HG03520 (cell line): Measurements from ENCODE around the gene BIRC2.
"Not testable (repeated sequence)": the region's sequence is repeated elsewhere in the genome, so short reads cannot be mapped to it uniquely, and the experiment has no call there.

Experiments used
- ATAC-seq: cut with Tn5 transposase; IDR thresholded peaks from one replicate; pipeline ENCODE4 v1.9.1; 2021; ENCODE audit warnings: mild to moderate bottlenecking, moderate library complexity; ENCODE audit not compliant: unreplicated experiment

The BIRC2 gene

DNA sequence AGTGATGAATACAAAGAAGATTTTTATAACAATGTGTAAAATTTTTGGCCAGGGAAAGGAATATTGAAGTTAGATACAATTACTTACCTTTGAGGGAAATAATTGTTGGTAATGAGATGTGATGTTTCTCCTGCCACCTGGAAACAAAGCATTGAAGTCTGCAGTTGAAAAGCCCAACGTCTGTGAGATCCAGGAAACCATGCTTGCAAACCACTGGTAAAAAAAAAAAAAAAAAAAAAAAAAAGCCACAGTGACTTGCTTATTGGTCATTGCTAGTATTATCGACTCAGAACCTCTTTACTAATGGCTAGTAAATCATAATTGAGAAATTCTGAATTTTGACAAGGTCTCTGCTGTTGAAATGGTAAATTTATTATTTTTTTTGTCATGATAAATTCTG lies 24.5 kb upstream of the BIRC2 start:
- ATAC-seq, result no peak

DNA sequence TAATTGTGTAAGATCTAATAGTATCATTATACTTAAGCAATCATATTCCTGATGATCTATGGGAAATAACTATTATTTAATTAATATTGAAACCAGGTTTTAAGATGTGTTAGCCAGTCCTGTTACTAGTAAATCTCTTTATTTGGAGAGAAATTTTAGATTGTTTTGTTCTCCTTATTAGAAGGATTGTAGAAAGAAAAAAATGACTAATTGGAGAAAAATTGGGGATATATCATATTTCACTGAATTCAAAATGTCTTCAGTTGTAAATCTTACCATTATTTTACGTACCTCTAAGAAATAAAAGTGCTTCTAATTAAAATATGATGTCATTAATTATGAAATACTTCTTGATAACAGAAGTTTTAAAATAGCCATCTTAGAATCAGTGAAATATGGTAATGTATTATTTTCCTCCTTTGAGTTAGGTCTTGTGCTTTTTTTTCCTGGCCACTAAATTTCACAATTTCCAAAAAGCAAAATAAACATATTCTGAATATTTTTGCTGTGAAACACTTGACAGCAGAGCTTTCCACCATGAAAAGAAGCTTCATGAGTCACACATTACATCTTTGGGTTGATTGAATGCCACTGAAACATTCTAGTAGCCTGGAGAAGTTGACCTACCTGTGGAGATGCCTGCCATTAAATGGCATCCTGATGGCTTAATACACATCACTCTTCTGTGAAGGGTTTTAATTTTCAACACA lies 23.3 kb upstream of the BIRC2 start:
- ATAC-seq, result no peak

DNA sequence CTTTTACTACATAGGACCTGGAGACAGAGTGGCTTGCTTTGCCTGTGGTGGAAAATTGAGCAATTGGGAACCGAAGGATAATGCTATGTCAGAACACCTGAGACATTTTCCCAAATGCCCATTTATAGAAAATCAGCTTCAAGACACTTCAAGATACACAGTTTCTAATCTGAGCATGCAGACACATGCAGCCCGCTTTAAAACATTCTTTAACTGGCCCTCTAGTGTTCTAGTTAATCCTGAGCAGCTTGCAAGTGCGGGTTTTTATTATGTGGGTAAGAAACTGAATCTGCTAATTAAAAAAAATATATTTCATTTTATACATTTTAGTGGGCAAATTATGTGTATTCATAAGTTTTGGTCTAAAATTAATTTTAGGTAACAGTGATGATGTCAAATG lies 21.9 kb upstream of the BIRC2 start:
- no peak for ATAC-seq

DNA sequence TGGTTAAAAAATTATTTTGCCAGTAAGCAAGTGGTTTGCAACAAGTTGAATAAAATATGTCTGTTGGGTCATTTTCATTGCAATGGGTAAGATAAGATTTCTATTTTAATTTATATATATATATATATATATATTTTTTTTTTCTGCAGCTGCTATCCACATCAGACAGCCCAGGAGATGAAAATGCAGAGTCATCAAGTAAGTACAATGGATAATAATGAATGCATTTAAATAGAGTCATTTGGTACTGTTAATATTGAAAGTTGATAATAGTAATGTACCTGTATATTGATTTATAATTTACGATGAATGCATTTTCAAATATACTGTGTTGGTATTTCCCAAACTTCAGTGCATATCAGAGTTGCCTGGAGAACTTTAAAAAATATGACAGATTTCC lies 18.3 kb upstream of the BIRC2 start:
- no peak for ATAC-seq

DNA sequence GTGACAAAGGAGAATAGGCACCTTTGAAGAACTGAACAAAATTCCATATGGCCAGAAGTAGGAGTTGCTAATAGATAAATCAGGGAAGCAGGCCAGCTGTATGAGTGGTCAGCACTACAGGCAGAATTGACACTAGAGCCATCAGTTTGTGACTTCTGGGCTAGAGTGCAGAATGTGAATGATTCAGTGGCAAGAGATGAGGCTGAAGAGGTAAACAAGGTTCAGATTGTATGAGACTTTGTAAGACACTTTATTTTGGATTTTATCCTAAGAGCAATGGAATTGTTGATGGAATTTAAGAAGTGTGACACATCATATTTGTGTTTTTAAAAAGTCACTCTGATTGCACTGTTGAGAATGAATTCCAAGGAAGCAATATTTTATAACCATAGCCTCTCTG lies 16.8 kb upstream of the BIRC2 start:
- no peak for ATAC-seq

DNA sequence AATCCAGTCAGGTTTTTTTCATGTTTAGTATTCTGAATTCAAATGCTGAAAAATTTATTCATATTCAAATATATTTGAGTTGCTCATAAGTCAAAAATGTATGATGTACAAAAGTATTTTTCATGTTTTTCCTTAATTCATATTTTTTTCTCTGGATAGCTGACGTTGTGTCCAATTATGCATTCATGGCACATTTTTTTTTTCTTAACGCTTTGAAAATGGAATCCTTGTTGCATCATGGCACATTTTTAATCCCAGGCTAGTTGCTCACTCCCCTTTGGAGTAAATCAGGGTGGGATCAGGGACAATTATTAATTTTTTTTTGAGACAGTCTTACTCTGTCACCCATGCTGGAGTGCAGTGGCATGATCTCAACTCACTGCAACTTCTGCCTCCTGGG lies 15.7 kb upstream of the BIRC2 start:
- ATAC-seq, result no peak

DNA sequence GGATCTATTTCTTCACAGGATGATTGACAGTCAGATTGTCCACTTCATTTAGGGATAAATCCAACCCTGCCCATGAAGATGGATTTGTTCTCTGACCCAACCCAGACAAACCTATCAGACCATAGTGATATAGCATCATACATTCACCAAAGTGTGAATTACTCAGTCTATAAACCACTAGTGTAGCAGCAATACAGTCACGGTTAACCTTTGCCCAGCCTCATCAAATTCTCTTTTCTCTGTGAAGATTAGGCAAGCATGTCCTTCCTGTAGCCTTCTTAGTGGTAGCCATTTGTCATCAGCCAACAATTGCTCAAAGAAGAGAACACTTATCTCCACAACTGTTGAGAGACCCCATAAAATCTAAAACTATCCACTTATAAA lies 14.4 kb upstream of the BIRC2 start:
- no peak for ATAC-seq

DNA sequence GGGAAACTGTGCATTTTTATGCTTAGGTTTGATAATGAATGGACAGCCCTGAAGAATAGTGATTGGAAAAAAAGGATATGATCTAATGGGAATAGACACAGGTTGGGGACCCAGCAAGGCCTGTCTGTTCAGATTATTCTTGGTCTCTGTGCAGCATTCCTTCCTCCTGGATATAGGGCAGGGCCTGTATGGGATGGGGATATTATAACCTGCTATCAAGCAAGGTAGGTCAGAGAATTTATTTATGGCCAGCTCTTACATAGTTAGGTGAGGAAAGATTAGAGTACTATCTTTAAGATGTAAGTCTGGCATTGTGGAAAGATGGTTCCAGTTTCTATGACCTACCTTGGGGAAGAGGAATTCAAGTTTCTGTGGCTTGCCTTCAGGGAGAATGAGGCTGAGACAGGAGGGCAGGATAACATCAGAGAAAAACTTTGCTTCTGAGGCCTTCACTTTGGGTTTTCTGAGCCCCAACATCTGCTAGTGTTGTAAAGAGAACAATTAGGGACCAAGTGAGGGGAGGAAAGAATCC lies 8.5 kb upstream of the BIRC2 start:
- no peak for ATAC-seq

DNA sequence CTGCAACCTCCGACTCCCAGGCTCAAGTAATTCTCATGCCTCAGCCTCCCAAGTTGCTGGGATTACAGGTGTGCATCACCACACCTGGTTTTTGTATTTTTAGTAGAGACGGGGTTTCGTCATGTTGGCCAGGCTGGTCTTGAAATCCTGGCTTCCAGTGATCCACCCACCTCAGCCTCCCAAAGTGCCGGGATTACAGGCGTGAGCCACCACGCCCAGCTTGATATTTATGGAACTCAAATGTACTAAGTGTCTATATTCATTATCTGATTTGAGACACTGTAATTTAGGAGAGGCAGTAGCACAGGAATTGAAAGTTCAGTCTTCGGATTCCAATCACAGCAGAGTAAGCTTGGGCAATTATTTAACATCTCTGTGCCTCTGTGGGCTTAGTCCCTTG lies 5.7 kb upstream of the BIRC2 start:
- ATAC-seq, result not testable (repeated sequence)

DNA sequence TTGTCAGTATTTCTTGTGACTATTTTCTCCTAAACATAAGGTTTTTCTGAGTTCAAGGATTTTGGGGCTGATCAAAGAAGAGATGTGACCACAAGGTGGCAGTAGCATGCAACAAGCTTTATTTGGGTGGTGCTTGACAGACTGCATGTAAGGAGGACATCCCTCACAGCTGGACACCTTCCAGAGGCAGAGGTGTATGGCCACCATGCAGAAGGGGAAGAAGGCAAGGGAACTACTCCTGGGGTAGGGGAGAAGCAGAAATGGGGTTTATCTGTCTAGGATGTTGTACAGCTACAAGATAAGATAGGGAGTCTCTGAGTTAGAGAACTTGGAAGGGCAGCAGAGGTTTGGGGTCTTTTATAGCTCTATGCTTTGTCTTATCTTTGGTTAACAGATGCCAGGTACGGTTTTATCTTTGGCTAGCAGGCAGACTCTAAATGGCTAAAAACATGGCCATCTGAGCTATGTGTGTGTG lies 5.1 kb upstream of the BIRC2 start:
- peak; percentile 43 for ATAC-seq

DNA sequence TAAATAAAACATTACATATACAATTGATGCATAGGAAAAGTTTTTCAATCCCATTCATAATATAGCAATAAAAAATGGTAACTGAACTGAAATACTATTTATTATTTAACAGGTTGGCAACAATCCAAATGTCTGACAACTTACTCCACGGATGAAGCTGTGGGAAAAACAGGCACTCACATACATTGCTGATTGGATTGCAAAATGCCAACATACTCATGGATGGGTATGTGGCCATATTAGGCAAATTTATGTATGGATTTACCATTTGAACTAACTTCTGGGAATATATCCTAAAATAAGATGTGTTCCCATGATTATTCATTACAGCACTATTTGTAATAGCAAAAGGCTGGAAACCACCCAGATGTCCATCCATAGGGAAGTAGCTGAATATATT lies 3.2 kb upstream of the BIRC2 start:
- no peak for ATAC-seq

DNA sequence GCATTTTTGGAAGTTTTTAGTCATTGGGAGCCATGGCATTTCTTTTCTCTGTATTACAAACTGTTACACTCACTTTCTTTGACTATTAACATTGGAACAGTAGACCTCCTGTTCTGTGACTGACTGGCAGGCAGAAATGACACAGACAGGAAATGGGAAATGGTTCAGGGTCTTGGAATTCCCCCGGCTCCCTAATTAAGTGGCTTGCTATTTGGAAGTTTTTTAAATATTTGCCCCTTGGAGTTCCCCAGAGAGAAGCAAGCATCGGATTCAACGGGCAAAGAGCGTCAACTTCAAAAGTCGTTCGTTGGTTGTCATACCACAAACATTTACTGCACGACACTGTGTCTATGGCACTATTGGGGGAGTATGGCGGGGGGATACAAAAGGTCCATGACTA lies 1.1 kb upstream of the BIRC2 start:
- no peak for ATAC-seq

DNA sequence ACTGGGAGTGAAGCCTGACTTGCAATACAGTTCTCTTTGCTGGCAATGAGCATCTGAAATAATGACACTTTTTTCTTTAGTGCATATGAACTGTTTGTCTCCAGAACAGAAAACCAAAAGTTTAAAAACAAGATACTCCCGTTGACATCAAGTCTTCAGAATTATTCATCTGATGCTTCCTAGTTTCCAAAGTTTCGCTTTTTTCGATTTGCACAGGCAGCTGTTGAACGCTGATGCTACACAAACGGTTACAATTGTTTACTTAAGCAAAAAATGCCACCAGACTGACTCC lies 612 bp upstream of the BIRC2 start:
- no peak for ATAC-seq

DNA sequence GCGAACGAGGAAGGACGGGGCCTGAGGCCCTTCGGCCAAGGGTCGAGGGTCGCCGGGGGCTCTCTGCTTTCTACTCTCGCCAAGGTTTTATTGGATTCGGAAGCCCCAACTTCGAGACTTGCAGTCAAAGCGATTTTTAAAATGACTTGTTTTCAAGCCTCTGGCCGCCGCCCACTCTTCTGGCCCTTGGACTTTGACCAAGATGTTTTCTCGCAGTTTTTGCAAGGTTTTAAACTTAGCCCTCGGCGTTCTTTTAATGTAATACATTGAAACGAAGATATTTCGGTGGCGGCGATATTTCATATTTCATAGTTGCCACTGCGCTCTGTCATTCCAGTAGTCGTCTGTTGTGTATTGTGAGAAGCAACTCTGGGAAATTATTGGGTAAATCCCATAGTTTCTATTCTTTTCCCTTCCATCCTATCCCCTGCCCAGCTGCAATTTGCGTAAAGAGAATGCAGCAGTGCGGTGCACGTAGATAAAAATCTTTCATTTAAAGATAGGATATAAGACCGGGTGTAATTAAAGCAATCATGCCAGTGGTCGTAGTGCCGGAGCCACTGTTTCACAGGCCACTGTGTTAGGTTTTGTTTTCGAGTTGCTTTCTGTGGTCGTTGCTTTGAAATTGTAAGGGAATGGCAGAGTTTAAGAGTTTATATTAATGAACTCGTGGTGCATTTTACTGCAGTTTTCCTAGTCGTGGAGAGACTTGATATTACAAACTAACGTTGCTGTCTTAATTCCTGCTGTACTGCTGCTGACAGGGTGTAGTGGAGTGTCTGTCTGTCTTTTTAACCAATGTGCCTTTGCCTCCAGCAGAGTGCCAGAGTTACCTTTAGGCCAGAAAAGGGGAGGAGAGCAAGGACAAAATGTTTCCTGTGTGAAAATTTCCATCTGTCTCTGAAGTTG lies 702 bp downstream of the BIRC2 start:
- ATAC-seq, result peak; percentile 25

DNA sequence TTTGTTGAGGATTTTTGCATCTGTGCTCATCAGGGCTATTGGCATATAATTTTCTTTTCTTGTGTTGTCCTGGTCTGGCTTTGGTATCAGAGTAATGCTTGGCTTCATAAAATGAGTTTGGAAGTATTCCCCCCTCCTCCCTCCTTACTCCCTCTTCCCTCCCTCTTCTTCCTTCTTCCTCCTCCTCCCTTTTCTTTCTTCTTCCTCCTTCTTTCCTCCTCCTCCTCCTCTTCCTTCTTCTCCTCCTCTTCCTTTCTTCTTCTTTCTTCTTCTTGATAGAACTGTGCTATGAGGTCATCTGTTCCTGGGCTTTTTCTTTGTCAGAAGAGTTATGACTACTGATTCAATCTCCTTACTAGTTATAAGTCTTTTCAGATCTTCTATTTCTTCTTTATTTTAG lies 10.1 kb downstream of the BIRC2 start:
- ATAC-seq, result no peak

DNA sequence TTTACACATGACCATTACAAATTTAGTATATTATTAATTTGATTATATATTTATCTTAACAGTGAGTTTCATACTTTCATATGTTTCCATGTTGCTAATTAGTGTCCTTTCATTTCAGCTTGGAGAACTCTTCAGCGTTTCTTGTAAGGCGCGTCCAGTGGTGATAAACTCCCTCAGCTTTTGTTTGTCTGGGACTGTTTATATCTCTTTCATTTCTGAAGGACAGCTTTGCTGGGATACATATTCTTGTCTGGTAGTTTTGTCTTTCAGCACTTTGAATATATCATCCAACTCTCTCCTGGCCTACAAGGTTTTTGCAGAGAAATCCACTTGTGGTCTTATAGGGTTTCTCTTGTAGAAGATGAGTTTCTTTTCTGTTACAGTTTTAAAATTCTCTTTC lies 12.4 kb downstream of the BIRC2 start:
- ATAC-seq, result no peak

DNA sequence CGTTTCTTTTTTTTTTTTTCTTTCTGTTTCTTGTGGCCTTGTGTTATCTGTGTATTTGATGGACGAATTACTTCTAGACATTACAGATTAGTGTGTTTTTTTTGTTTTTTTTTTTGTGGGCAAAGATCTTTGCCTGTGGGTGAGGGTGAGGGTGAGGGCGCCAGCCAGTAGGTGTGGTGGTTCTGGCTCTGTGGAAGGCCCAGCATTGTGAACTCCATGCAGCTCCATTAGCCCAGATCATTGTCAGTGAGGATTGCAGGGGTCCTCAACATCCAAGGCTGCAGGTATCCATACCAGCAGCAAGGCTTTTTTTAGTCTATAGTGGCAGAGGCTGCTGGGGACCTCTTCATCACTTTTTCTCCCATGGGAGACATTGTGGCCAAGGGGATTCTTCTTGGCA lies 13.7 kb downstream of the BIRC2 start:
- ATAC-seq, result no peak

DNA sequence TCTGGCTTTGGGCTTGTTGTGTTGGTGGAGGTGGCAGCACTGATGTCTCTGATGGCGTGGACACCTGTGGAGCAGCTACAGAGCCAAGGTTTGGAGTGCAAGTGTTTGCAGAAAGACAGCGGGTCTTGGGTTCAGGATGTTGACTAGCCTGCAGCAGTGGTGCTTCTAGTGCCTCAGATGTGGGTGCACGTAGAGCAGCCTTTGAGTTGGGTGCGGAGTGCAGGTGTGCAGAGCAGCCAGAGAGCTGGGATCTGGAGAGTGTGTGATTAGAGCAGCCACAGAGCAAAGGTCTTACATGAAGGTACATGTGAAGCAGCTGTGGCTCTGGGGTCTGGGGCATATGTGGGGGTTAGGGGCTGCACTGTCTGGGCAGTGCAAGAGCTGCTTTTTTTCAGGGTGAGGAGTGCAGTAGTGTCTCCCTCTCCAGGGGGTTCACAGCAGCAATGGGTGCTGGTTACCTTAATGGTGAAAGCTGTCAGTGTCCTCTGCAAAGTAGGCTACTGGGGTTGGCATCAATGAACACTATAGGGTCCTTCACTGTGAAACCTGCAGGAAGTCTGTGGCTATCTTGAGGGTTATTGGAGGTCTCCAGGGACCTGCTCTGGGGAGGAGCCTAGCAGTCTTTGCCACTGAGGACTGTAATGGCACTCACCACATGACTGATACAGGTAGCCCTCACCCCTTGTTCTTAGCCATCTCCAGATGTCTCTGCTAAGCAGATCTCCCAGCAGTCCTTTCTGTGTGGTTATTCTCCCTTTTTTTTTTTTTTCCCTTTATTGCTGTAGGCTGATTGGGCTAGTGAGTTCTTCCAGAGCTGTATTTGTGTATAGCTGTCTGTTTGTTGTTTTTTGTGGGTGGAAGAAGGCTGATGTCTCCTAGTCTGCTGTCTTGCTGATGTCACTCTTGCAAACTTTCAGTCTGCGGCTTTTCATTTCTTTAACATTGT lies 14.3 kb downstream of the BIRC2 start:
- peak; percentile 67 for ATAC-seq

DNA sequence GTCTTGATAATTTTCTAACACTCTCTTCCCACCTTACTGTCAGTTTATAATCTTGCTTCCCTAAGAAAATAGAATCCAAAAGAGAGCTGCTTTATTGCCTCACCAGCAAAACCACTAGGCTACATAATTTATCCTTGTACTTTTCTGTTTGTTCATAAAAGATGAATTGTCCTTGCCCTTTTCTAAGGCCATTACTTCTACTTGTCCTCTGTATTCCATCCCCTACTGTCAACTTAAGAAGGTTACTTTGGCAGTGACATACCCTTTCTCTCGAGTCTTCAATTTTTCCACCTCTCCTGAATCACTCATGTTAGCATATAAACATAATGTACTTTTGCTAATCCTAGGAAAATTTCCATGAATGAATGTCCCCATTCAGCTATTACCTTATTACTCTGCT lies 18.0 kb downstream of the BIRC2 start:
- no peak for ATAC-seq

DNA sequence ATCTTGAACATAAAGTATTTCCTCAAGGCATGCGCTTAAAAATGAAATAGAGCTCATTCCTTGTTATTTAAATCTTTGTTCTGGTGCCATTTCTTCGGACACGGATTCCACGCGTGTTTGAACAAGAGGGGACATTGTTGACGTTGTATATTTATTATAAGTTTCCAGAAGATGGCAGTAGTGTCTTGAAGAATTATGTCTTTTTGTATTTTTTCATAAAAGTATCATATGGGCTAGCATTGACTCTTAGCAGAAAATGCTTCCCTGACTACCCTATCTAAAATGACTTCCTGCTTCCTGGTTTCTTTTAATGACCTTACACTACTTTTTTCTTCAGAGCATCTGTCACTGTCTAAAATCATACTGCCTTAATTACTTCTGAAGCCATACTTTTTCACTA lies 20.4 kb downstream of the BIRC2 start:
- ATAC-seq, result no peak

DNA sequence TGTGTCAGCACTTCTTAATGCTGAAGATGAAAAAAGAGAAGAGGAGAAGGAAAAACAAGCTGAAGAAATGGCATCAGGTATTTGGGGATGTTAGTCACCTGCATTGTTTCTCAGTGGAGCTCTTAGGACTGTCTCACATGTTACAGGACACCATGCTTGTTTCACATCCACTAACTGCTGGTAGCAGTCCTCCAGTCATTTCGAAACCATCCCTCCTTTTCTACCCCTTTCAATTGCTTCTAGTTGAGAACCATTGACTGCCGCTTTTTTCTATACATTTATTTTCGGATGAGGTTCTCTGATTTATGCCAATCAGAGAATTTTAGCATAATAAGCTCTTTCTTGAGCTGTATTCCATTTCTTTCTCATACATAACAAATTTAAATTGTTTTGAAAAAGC lies 21.5 kb downstream of the BIRC2 start:
- ATAC-seq, result peak; percentile 100
